H1 (cell line): Measurements from ENCODE around the gene RASSF4. TPM values are rescaled to one million over a fixed set of nuclear protein-coding genes. Genes with fewer than 3 reads are reported as not detected.

Source experiments
- ATF3 ChIP-seq: IDR thresholded peaks from 2 replicates; pipeline ENCODE4 v1.6.1; 2011; ENCODE audit warnings: low read depth, mild to moderate bottlenecking, low read length; ENCODE audit not compliant: insufficient read depth
- CBX5 ChIP-seq: fragments of 300-800, 300-1000 bp; sonication (generic); IDR thresholded peaks from 2 replicates; pipeline ENCODE4 v1.7.1; 2016; ENCODE audit warnings: antibody characterized with exemption, low read length, low read depth
- CHD7 ChIP-seq: fragments of 300-600 bp; sonication (generic); IDR thresholded peaks from 2 replicates; pipeline ENCODE4 v1.7.1; 2012; ENCODE audit warnings: low read length, moderate library complexity, mild to moderate bottlenecking, inconsistent platforms; ENCODE audit not compliant: insufficient replicate concordance
- EGR1 ChIP-seq: IDR thresholded peaks from 2 replicates; pipeline ENCODE4 v1.6.1; 2011; ENCODE audit warnings: low read depth, low read length, borderline replicate concordance
- POLR2A ChIP-seq, 2 experiments: IDR thresholded peaks; 1 replicate in 1 of 2; 2 replicates in 1 of 2; pipeline ENCODE4 v1.6.1; 2011; ENCODE audit warnings: low read depth in 2 of 2, low read length in 2 of 2, mild to moderate bottlenecking in 2 of 2; ENCODE audit errors: control extremely low read depth in 1 of 2
- POLR2AphosphoS5 ChIP-seq: IDR thresholded peaks from 2 replicates; pipeline ENCODE4 v1.6.1; 2011; ENCODE audit warnings: low read depth, low read length
- SP2 ChIP-seq: IDR thresholded peaks from 2 replicates; pipeline ENCODE4 v1.6.1; 2012; ENCODE audit warnings: mild to moderate bottlenecking, low read length, inconsistent platforms
- TBP ChIP-seq: IDR thresholded peaks from 2 replicates; pipeline ENCODE4 v1.6.1; 2011; ENCODE audit warnings: low read depth, low read length, improper control_type of control experiment
- USF2 ChIP-seq: IDR thresholded peaks from 2 replicates; pipeline ENCODE4 v1.6.1; 2011; ENCODE audit warnings: low read length, improper control_type of control experiment
- polyA plus RNA-seq, 7 experiments: library from polyadenylated mRNA; depleted of rRNA in 3 of 7; stranded (reverse) in 5 of 7; unstranded in 2 of 7; fragments of >200 nt in 5 of 7; fragments of 200-250 nt in 2 of 7; gene quantifications; 1 replicate in 5 of 7; 2 replicates in 1 of 7; 4 replicates in 1 of 7; pipeline versions ENCODE4 v1.2.1 to v1.2.3, GENCODE V29; 2011 to 2013; ENCODE audit warnings: missing spikeins in 2 of 7, mixed read lengths in 2 of 7
- total RNA-seq: library from RNA; stranded (reverse); fragmentation: NEBNext Ultra II Directional; extraction: Animal tissue kit (Norgen Biotek cat#: 25700); gene quantifications from 2 replicates; pipeline ENCODE4 v1.2.1, GENCODE V29; 2021

RASSF4 gene
- total and polyA plus RNA-seq, 2 of the 8 experiments (the other 6 are each of a cell fraction or from before 2014, with no cell fraction given), result 14.3 to 14.5 TPM

- TF ChIP-seq TBP, result no peak
- no peak for TF ChIP-seq POLR2AphosphoS5
- TF ChIP-seq ATF3, result no peak
- no peak for TF ChIP-seq EGR1
- no peak for TF ChIP-seq POLR2A (IDR thresholded peaks at IDR 0.05; ENCODE audit: control extremely low read depth in 1 of 2, low read depth in 2 of 2, low read length in 2 of 2)
- TF ChIP-seq CBX5, result no peak
- no peak for TF ChIP-seq SP2
- TF ChIP-seq USF2, result no peak
- no peak for TF ChIP-seq CHD7
- TF ChIP-seq, all 59 proteins: peak for 0
These were observed 22.9 kb downstream of the RASSF4 start (continued) for GRCh38 chr10:44982496-44982895.
